ENCODE measurements around the gene TPD52L1. TPM values are rescaled to one million over a fixed set of nuclear protein-coding genes. Genes with fewer than 3 reads are reported as not detected.
"Not testable (repeated sequence)": the region's sequence is repeated elsewhere in the genome, so short reads cannot be mapped to it uniquely, and the experiment has no call there.

TPD52L1 gene
- total RNA-seq, 1 experiment from 2014 or later: 7.3 TPM

DNA sequence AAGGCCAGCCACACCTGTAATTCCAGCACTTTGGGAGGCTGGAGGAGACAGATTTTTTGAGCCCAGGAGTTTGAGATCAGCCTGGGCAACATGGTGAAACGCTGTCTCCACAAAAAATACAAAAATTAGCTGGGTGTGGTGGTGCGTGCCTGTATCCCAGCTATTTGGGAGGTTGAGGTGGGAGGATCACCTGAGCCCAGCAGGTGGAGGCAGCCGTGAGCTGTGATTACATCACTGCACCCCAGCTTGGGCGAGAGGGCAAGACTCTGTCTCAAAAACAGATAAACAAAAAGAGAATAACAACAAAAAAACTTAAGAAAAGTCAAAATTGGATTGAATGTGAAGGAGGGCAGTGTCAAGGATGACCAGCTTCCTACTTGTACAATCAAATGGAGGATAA, 2.9 kb downstream of the TPD52L1 start:
- DNase-seq: no peak
- Histone ChIP-seq H3K4me3 (ENCODE audit: insufficient read depth, low read depth, low read length) (no peak overlapping the region), H3K27me3 (ENCODE audit: control insufficient read depth, insufficient read depth, low read length) (peaks cover 15% of the 10 kb centered on the region), H3K36me3 (replicated peaks; ENCODE audit: control insufficient read depth, insufficient read depth, low read length) (no peaks in the 10 kb centered on the region)

DNA sequence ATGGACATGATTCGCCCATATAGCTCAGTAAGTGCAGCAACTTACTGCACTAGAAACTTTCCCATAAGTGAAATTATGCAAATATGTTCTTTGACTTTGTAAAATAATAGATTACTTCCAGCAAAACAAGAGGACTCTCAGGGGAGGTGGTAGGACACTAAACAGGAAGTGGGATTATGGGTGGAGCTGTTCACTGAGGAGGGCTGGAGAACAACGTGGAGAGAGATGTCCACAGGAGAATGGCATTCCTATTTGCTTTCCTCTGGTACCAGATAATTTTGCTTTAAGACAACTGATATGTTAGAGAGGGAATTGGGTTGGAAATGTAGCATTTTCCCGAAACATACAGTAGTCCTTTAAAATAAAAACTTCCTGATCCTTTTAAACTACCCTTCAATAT, 3.7 kb downstream of the TPD52L1 start:
- no peak for DNase-seq
- Histone ChIP-seq H3K36me3 (replicated peaks; ENCODE audit: control insufficient read depth, insufficient read depth, low read length) (no peaks in the 10 kb centered on the region), H3K4me3 (ENCODE audit: insufficient read depth, low read depth, low read length) (no peak overlapping the region), H3K27me3 (ENCODE audit: control insufficient read depth, insufficient read depth, low read length) (peaks cover 15% of the 10 kb centered on the region)

- H3K4me3 ChIP-seq (ENCODE audit: insufficient read depth, low read depth, low read length): no peak overlapping the region
- no peak for DNase-seq
- H3K36me3 ChIP-seq (replicated peaks; ENCODE audit: control insufficient read depth, insufficient read depth, low read length): no peaks in the 10 kb centered on the region
- peaks cover 15% of the 10 kb centered on the region for H3K27me3 ChIP-seq (ENCODE audit: control insufficient read depth, insufficient read depth, low read length)
These were observed 4.2 kb downstream of the TPD52L1 start for GRCh38 chr6:125157725-125158124.

DNA sequence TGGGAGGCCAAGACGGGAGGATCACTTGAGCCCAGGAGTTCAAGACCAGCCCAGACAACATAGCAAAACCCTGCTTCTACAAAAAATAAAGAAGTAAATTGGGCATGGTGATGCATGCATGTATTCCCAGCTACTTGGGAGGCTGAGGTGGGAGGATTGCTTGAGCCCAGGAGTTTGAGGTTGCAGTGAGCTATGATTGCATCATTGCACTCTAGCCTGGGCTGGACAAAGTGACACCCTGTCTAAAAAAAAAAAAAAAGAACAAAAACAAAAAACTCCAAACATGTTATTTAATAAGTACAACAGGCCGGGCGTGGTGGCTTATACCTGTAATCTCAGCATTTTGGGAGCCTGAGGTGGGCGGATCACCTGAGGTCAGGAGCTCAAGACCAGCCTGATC, 9.8 kb downstream of the TPD52L1 start:
- not testable (repeated sequence) for H3K4me3 ChIP-seq (ENCODE audit: insufficient read depth, low read depth, low read length); H3K27me3 ChIP-seq (ENCODE audit: control insufficient read depth, insufficient read depth, low read length); H3K36me3 ChIP-seq (replicated peaks; ENCODE audit: control insufficient read depth, insufficient read depth, low read length); DNase-seq

GRCh38 chr6:125163811-125164210, 10.2 kb downstream of the TPD52L1 start:
- DNase-seq: no peak
- H3K4me3 ChIP-seq (ENCODE audit: insufficient read depth, low read depth, low read length): no peak overlapping the region
- H3K27me3 ChIP-seq (ENCODE audit: control insufficient read depth, insufficient read depth, low read length): no peaks in the 10 kb centered on the region
- H3K36me3 ChIP-seq (replicated peaks; ENCODE audit: control insufficient read depth, insufficient read depth, low read length): no peaks in the 10 kb centered on the region

- no peak overlapping the region for H3K4me3 ChIP-seq (ENCODE audit: insufficient read depth, low read depth, low read length)
- DNase-seq: no peak
These were observed 11.1 kb downstream of the TPD52L1 start for GRCh38 chr6:125164696-125165095.

GRCh38 chr6:125165256-125165655, 11.7 kb downstream of the TPD52L1 start:
- no peaks in the 10 kb centered on the region for H3K27me3 ChIP-seq (ENCODE audit: control insufficient read depth, insufficient read depth, low read length)
- no peak overlapping the region for H3K4me3 ChIP-seq (ENCODE audit: insufficient read depth, low read depth, low read length)
- no peak for DNase-seq
- H3K36me3 ChIP-seq (replicated peaks; ENCODE audit: control insufficient read depth, insufficient read depth, low read length): no peaks in the 10 kb centered on the region

More at GRCh38 chr6:125164696-125165095, 11.1 kb downstream of the TPD52L1 start:
- Histone ChIP-seq H3K36me3 (replicated peaks; ENCODE audit: control insufficient read depth, insufficient read depth, low read length) (no peaks in the 10 kb centered on the region), H3K27me3 (ENCODE audit: control insufficient read depth, insufficient read depth, low read length) (no peaks in the 10 kb centered on the region)

GRCh38 chr6:125165776-125166175, 12.2 kb downstream of the TPD52L1 start:
- H3K27me3 ChIP-seq (ENCODE audit: control insufficient read depth, insufficient read depth, low read length): no peaks in the 10 kb centered on the region
- H3K36me3 ChIP-seq (replicated peaks; ENCODE audit: control insufficient read depth, insufficient read depth, low read length): no peaks in the 10 kb centered on the region
- no peak overlapping the region for H3K4me3 ChIP-seq (ENCODE audit: insufficient read depth, low read depth, low read length)
- DNase-seq: no peak

- no peaks in the 10 kb centered on the region for H3K36me3 ChIP-seq (replicated peaks; ENCODE audit: control insufficient read depth, insufficient read depth, low read length)
- no peak overlapping the region for H3K4me3 ChIP-seq (ENCODE audit: insufficient read depth, low read depth, low read length)
- no peaks in the 10 kb centered on the region for H3K27me3 ChIP-seq (ENCODE audit: control insufficient read depth, insufficient read depth, low read length)
- no peak for DNase-seq
These were observed 13.1 kb downstream of the TPD52L1 start for GRCh38 chr6:125166711-125167110.

- Histone ChIP-seq H3K27me3 (ENCODE audit: control insufficient read depth, insufficient read depth, low read length) (no peaks in the 10 kb centered on the region), H3K4me3 (ENCODE audit: insufficient read depth, low read depth, low read length) (no peak overlapping the region), H3K36me3 (replicated peaks; ENCODE audit: control insufficient read depth, insufficient read depth, low read length) (no peaks in the 10 kb centered on the region)
- DNase-seq: no peak
These were observed 14.0 kb downstream of the TPD52L1 start for GRCh38 chr6:125167579-125167978.

GRCh38 chr6:125169058-125169457, 15.5 kb downstream of the TPD52L1 start:
- H3K4me3 ChIP-seq (ENCODE audit: insufficient read depth, low read depth, low read length): no peak overlapping the region
- no peak for DNase-seq
- no peaks in the 10 kb centered on the region for H3K27me3 ChIP-seq (ENCODE audit: control insufficient read depth, insufficient read depth, low read length)
- no peaks in the 10 kb centered on the region for H3K36me3 ChIP-seq (replicated peaks; ENCODE audit: control insufficient read depth, insufficient read depth, low read length)

DNA sequence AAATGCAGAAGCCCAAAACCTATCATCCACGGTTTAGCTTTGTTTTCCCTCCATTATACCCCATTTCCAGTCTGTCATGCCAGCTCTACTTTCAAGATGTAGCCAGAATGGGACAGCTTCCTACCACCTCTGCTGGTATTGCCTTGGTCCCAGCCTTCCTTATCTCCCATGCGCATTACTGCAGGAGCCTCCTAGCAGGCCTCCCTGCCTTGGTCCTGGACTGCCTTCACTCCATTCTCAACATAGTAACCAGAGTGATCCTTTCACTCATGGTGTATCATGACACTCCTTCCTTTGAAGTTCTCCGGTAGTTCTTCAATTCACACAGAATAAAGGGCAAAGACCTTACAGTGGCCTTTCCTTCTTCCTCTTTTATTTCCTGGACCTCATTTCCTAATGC, 15.9 kb downstream of the TPD52L1 start:
- no peak for DNase-seq
- no peaks in the 10 kb centered on the region for H3K27me3 ChIP-seq (ENCODE audit: control insufficient read depth, insufficient read depth, low read length)
- H3K36me3 ChIP-seq (replicated peaks; ENCODE audit: control insufficient read depth, insufficient read depth, low read length): no peaks in the 10 kb centered on the region
- H3K4me3 ChIP-seq (ENCODE audit: insufficient read depth, low read depth, low read length): no peak overlapping the region

DNA sequence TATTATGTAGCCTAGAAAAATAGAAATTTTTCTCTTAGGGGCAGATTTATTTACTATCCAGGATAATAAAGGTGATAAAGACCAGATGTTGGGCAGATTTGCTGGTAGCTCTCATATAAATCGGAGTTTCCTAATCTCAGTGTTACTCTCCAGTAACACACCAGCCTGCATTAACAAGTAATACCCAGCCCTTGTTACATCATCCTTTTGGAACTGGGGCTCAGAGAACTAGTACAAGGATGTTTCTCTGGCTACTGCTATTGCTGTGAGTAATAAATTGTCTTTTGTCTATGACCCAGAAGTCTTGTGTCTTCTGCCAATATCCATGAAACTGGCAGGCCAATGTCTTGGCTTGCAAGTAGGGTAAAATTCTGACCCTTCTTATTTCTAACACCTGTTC, 16.8 kb downstream of the TPD52L1 start:
- DNase-seq: no peak
- no peaks in the 10 kb centered on the region for H3K27me3 ChIP-seq (ENCODE audit: control insufficient read depth, insufficient read depth, low read length)
- no peaks in the 10 kb centered on the region for H3K36me3 ChIP-seq (replicated peaks; ENCODE audit: control insufficient read depth, insufficient read depth, low read length)
- H3K4me3 ChIP-seq (ENCODE audit: insufficient read depth, low read depth, low read length): no peak overlapping the region

- H3K36me3 ChIP-seq (replicated peaks; ENCODE audit: control insufficient read depth, insufficient read depth, low read length): no peaks in the 10 kb centered on the region
- H3K4me3 ChIP-seq (ENCODE audit: insufficient read depth, low read depth, low read length): no peak overlapping the region
- no peak for DNase-seq
- H3K27me3 ChIP-seq (ENCODE audit: control insufficient read depth, insufficient read depth, low read length): no peaks in the 10 kb centered on the region
These were observed 19.9 kb downstream of the TPD52L1 start for GRCh38 chr6:125173341-125174095.

GRCh38 chr6:125174626-125175025, 21.1 kb downstream of the TPD52L1 start:
- no peaks in the 10 kb centered on the region for H3K36me3 ChIP-seq (replicated peaks; ENCODE audit: control insufficient read depth, insufficient read depth, low read length)
- H3K27me3 ChIP-seq (ENCODE audit: control insufficient read depth, insufficient read depth, low read length): no peaks in the 10 kb centered on the region
- DNase-seq: no peak
- H3K4me3 ChIP-seq (ENCODE audit: insufficient read depth, low read depth, low read length): no peak overlapping the region

Measured in H7 (cell line).